Measurements from ENCODE around the gene KCNG2. TPM values are rescaled to one million over a fixed set of nuclear protein-coding genes. Genes with fewer than 3 reads are reported as not detected.

Gene KCNG2
- total and polyA plus RNA-seq, 9 of the 15 experiments (the other 6 are each of a cell fraction or from before 2014, with no cell fraction given) = not detected

GRCh38 chr18:79910563-79911343 lies 113.0 kb downstream of the KCNG2 start:
- H3K9ac ChIP-seq (ENCODE audit: insufficient read depth in 1 of 2, low read depth in 2 of 2, low read length in 2 of 2) = no peak overlapping the region
- FAIRE-seq (no peak), DNase-seq (ENCODE audit: extremely low read depth in 1 of 4, low spot score in 3 of 4) (no peak), ATAC-seq (no peak)
- H3K9me3 ChIP-seq (replicated peaks; ENCODE audit: control insufficient read depth, insufficient read depth, low read depth, low read length) = no peaks in the 10 kb centered on the region
- no peak overlapping the region for H3K27ac ChIP-seq (ENCODE audit: extremely low read depth, low read depth, low read length)
- TF ChIP-seq ZNF316 (IDR thresholded peaks at IDR 0.05) (peak; percentile 24; the same call in 1 of the 2 replicates), MAFF (IDR thresholded peaks at IDR 0.05; ENCODE audit: low read length) (0 out of 2 replicates have a peak, but pooled peaks have one; percentile 37), ARNT (IDR thresholded peaks at IDR 0.05) (no peak)
- 54% methylated on average over 12 of the region's 16 CpGs for WGBS (ENCODE audit: insufficient coverage, low coverage, missing lambda C conversion rate)
- CTCF ChIA-PET (ENCODE audit: low intra/inter-chr PET ratio) = no interaction called here
- H3K27me3 ChIP-seq (ENCODE audit: control insufficient read depth in 2 of 2, insufficient read depth in 2 of 2, low read length in 2 of 2) = no peaks in the 10 kb centered on the region
- POLR2A ChIA-PET = no interaction called here
- intact Hi-C loops (cut with micrococcal nuclease) (no loop called here), in situ Hi-C loops (cut with MboI) (no loop called here)
- H2AFZ ChIP-seq (ENCODE audit: low read depth, low read length) = no peak overlapping the region
- no peaks in the 10 kb centered on the region; a peak in 1 of 5 replicates for H3K4me1 ChIP-seq (replicated peaks in 1 of 2; ENCODE audit: control insufficient read depth in 2 of 2, insufficient read depth in 2 of 2, low read length in 2 of 2)
- no peaks in the 10 kb centered on the region for H3K79me2 ChIP-seq (ENCODE audit: control insufficient read depth, insufficient read depth, low read length)
- no peak overlapping the region for H3K4me3 ChIP-seq
- H3K9me1 ChIP-seq (ENCODE audit: control insufficient read depth, insufficient read depth, low read length) = no peaks in the 10 kb centered on the region
- H3K4me2 ChIP-seq (ENCODE audit: insufficient read depth, low read length) = no peak overlapping the region
- no peaks in the 10 kb centered on the region for H4K20me1 ChIP-seq (replicated peaks; ENCODE audit: control insufficient read depth, insufficient read depth, low read length)
- no peaks in the 10 kb centered on the region for H3K36me3 ChIP-seq (ENCODE audit: control insufficient read depth, insufficient read depth, low read length)
- no TSS peak for BruUV-seq (replicated peaks)

DNA sequence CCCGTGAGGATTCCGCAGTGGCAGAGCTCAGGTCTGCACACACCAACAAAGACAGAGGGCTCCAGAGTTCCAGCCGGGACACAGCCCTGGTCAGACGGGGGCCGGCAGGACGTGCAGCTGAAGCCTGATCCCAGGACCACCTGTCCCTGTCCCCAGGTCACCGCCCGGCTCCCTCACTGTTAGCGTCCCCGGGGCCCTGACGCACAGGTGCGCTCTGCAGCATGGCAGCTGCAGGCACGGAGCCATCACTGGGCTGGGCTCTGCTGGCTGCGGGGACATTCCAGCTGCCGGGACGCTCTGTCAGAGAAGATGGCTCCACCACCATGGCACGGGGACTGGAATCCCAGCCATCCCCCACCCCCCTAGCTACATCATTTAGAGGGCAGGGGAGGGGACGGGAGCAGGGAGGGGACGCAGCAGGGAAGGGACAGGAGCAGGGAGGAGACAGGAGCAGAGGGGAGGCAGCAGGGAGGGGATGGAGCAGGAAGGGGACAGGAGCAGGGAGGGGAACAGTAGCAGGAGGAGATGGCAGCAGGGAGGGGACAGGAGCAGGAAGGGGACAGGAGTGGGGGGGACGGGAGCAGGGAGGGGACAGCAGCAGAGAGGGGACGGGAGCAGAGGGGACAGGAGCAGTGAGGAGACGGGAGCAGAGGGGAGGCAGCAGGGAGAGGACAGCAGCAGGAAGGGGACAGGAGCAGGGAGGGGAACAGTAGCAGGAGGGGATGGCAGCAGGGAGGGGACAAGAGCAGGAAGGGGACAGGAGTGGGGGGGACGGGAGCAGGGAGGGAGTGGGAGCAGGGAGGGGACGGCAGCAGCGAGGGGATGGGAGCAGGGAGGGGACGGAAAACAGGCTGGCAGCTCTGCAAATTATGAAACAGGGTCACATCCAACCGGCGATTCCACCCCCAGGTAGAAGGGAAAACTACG lies 113.9 kb downstream of the KCNG2 start:
- intact Hi-C loops (cut with micrococcal nuclease) (no loop called here), in situ Hi-C loops (cut with MboI) (no loop called here)
- no peaks in the 10 kb centered on the region for H4K20me1 ChIP-seq (replicated peaks; ENCODE audit: control insufficient read depth, insufficient read depth, low read length)
- ChIA-PET POLR2A (no interaction called here), CTCF (ENCODE audit: low intra/inter-chr PET ratio) (no interaction called here)
- no peaks in the 10 kb centered on the region for H3K79me2 ChIP-seq (ENCODE audit: control insufficient read depth, insufficient read depth, low read length)
- no peaks in the 10 kb centered on the region for H3K27me3 ChIP-seq (ENCODE audit: control insufficient read depth in 2 of 2, insufficient read depth in 2 of 2, low read length in 2 of 2)
- no peak for ATAC-seq
- no peak overlapping the region for H2AFZ ChIP-seq (ENCODE audit: low read depth, low read length)
- H3K9ac ChIP-seq (ENCODE audit: insufficient read depth in 1 of 2, low read depth in 2 of 2, low read length in 2 of 2) = no peak overlapping the region
- no peak overlapping the region for H3K27ac ChIP-seq (ENCODE audit: extremely low read depth, low read depth, low read length)
- FAIRE-seq = no peak
- no peaks in the 10 kb centered on the region for H3K9me1 ChIP-seq (ENCODE audit: control insufficient read depth, insufficient read depth, low read length)
- no peak overlapping the region for H3K4me3 ChIP-seq
- no TSS peak for BruUV-seq (replicated peaks)
- no peaks in the 10 kb centered on the region for H3K36me3 ChIP-seq (ENCODE audit: control insufficient read depth, insufficient read depth, low read length)
- no peak for DNase-seq (ENCODE audit: extremely low read depth in 1 of 4, low spot score in 3 of 4)
- no peak overlapping the region for H3K4me2 ChIP-seq (ENCODE audit: insufficient read depth, low read length)
- 0 out of 2 replicates have a peak, but pooled peaks cover 1% of the 10 kb centered on the region for H3K9me3 ChIP-seq (replicated peaks; ENCODE audit: control insufficient read depth, insufficient read depth, low read depth, low read length)
- 88% methylated on average over 4 of the region's 29 CpGs for WGBS (ENCODE audit: insufficient coverage, low coverage, missing lambda C conversion rate)
- no peaks in the 10 kb centered on the region; a peak in 1 of 5 replicates for H3K4me1 ChIP-seq (replicated peaks in 1 of 2; ENCODE audit: control insufficient read depth in 2 of 2, insufficient read depth in 2 of 2, low read length in 2 of 2)
- TF ChIP-seq JUNB (CRISPR knock-in tag; conservative IDR thresholded peaks at IDR 0.05) (no peak), ZNF133 (CRISPR knock-in tag; IDR thresholded peaks at IDR 0.05) (no peak), TSC22D4 (tag; IDR thresholded peaks at IDR 0.05) (no peak), CHCHD3 (CRISPR knock-in tag; IDR thresholded peaks at IDR 0.05) (no peak), DPF2 (IDR thresholded peaks at IDR 0.05) (no peak), ZNF77 (CRISPR knock-in tag; IDR thresholded peaks at IDR 0.05) (no peak), ZNF134 (CRISPR knock-in tag; conservative IDR thresholded peaks at IDR 0.05) (no peak), MCM3 (IDR thresholded peaks at IDR 0.05) (no peak), RBM15 (IDR thresholded peaks at IDR 0.05; ENCODE audit: insufficient read depth, low read length) (no peak), BCL6 (CRISPR knock-in tag; IDR thresholded peaks at IDR 0.05) (no peak), ATF7 (IDR thresholded peaks at IDR 0.05) (no peak), RB1 (IDR thresholded peaks at IDR 0.05; ENCODE audit: low read depth) (no peak), MYBL2 (IDR thresholded peaks at IDR 0.05; ENCODE audit: low read depth) (no peak), MYBL2 (CRISPR knock-in tag; IDR thresholded peaks at IDR 0.05; ENCODE audit: borderline replicate concordance) (no peak)
- TF ChIP-seq, protein P1, sequence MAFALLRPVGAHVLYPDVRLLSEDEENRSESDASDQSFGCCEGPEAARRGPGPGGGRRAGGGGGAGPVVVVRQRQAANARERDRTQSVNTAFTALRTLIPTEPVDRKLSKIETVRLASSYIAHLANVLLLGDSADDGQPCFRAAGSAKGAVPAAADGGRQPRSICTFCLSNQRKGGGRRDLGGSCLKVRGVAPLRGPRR (CRISPR knock-in tag; IDR thresholded peaks at IDR 0.05) = no peak

All from K562 (cell line).